ENCODE results near the gene EMP3. TPM values are rescaled to one million over a fixed set of nuclear protein-coding genes. Genes with fewer than 3 reads are reported as not detected.
"Not testable (repeated sequence)": the region's sequence is repeated elsewhere in the genome, so short reads cannot be mapped to it uniquely, and the experiment has no call there.

Gene EMP3
- total RNA-seq, 1 experiment from 2014 or later = 92.9 TPM

DNA sequence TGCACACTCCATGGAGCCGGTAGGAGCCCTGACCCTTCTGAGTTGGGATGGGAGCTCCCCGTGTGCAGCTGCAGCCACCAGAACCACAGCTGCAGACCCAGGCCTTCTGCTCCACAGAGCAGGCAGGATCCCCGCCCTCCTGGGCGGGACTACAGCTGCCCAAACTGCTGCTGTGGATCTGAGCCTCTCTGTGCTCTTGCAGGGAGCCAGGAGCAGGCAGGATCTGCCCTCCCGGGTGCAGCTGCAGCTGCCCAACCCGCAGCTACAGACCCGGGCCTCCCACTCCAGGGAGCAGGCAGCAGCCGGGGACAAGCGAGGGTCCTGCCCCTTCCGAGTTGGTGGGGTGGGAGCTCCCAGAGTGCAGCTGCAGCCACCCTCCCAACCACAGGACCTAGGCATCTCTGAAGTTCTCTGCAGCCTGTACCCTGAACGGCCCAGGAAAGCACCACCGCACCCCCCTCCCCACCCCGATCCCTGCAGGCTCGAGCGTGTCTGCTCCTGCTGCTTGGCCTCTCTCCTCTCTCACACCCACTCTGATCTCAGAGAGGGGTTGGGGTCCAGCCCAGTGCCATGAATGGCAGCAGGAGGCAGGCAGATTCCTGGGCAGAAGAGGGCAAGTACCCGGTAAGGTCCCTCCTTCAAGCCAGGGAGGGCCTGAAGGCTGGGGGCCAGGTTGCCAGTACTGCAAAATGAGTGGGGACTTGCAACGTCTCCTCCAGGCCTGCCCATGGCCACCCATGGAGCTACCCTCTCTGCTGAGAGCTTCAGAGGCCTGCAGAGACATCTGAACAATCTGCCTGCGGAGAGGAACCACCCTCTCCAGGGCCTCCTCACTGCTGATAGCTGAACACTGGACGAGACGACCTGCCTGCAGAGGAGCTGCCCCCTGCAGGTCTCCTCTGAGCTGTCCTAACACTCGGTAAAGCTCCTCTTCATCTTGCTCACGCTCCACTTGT lies 16.4 kb upstream of the EMP3 start:
- H3K4me3 ChIP-seq (replicated peaks in 1 of 2; ENCODE audit: low read depth in 1 of 2, low read length in 2 of 2) = no peak overlapping the region
- H3K9me2 ChIP-seq (ENCODE audit: insufficient read depth) = no peaks in the 10 kb centered on the region
- peak; percentile 84 for ATAC-seq
- no peak overlapping the region for H3K9ac ChIP-seq (ENCODE audit: low read length)
- no peaks in the 10 kb centered on the region for H3K79me2 ChIP-seq (ENCODE audit: insufficient read depth, low read length)
- ChIA-PET CTCF (interaction anchor here (0.7 to 1.0 kb wide), 3 partner anchors 16 to 42 kb away, joined by 3 to 4 read pairs (median 4); no protein-coding TSS in a partner anchor), RAD21 (ENCODE audit: low non-redundant PET in 1 of 2, low total read pairs in 2 of 2, uncharacterized antibody in 2 of 2, unreplicated experiment in 2 of 2) (interaction anchor here (0.5 to 1.5 kb wide), 2 partner anchors 42 to 43 kb away, joined by 4 read pairs; no protein-coding TSS in a partner anchor), POLR2A (no interaction called here)
- BruUV-seq (replicated peaks) = no TSS peak
- H3K4me1 ChIP-seq (ENCODE audit: control insufficient read depth in 1 of 2, insufficient read depth in 2 of 2, low read length in 2 of 2) = peaks cover 0 to 3% of the 10 kb centered on the region in 2 experiments; a peak in 1 of 4 replicates
- no peaks in the 10 kb centered on the region for H3K36me3 ChIP-seq (ENCODE audit: control insufficient read depth in 1 of 2, insufficient read depth in 2 of 2, low read length in 2 of 2)
- no peak overlapping the region for H3K27ac ChIP-seq (ENCODE audit: low read depth, low read length)
- no peak overlapping the region for H3K4me2 ChIP-seq (ENCODE audit: low read length)
- intact Hi-C loops (cut with micrococcal nuclease) = no loop called here
- DNase-seq (ENCODE audit: low read depth, low spot score) = no peak
- H2AFZ ChIP-seq (ENCODE audit: low read depth, low read length, poor library complexity, severe bottlenecking) = no peak overlapping the region
- no peaks in the 10 kb centered on the region for H3K9me3 ChIP-seq (ENCODE audit: control insufficient read depth in 1 of 2, insufficient read depth in 1 of 2, low read depth in 1 of 2, low read length in 2 of 2)
- TF ChIP-seq ZFX (IDR thresholded peaks at IDR 0.05) = no peak
- TF ChIP-seq EZH2 (IDR thresholded peaks at IDR 0.05) = no peak
- peak; percentile 35; the same call in 1 of the 2 replicates for TF ChIP-seq RAD21 (IDR thresholded peaks at IDR 0.05; ENCODE audit: low read depth)
- no peak for TF ChIP-seq JUND (IDR thresholded peaks at IDR 0.05)
- no peak for TF ChIP-seq ELF1 (IDR thresholded peaks at IDR 0.05; ENCODE audit: borderline replicate concordance, low read depth)
- TF ChIP-seq, protein P1, sequence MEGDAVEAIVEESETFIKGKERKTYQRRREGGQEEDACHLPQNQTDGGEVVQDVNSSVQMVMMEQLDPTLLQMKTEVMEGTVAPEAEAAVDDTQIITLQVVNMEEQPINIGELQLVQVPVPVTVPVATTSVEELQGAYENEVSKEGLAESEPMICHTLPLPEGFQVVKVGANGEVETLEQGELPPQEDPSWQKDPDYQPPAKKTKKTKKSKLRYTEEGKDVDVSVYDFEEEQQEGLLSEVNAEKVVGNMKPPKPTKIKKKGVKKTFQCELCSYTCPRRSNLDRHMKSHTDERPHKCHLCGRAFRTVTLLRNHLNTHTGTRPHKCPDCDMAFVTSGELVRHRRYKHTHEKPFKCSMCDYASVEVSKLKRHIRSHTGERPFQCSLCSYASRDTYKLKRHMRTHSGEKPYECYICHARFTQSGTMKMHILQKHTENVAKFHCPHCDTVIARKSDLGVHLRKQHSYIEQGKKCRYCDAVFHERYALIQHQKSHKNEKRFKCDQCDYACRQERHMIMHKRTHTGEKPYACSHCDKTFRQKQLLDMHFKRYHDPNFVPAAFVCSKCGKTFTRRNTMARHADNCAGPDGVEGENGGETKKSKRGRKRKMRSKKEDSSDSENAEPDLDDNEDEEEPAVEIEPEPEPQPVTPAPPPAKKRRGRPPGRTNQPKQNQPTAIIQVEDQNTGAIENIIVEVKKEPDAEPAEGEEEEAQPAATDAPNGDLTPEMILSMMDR (IDR thresholded peaks at IDR 0.05 in 2 of 3, conservative IDR thresholded peaks at IDR 0.05 in 1 of 3; ENCODE audit: borderline replicate concordance in 1 of 3, insufficient read depth in 1 of 3, low read depth in 2 of 3, low read length in 2 of 3) = peak in 2 of 3 experiments; percentile 22 to 28; a peak in 1 of 6 replicates
- no peaks in the 10 kb centered on the region for H3K27me3 ChIP-seq (ENCODE audit: insufficient read depth, low read length)
- H4K20me1 ChIP-seq (ENCODE audit: insufficient read depth) = no peaks in the 10 kb centered on the region

DNA sequence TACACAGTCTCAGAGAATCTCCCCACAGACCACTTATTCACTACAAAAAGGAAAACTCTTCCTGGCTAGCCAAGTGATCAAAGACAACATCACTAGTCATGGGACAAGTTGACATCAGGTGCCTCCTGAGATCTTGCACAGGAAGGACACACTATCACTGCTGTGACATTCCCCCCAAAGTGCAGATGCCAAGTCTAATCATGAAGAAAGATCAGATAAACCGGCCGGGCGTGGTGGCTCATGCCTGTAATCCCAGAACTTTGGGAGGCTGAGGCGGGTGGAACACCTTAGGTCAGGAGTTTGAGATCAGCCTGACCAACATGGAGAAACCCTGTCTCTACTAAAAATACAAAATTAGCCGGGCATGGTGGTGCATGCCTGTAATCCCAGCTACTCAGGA lies 15.6 kb upstream of the EMP3 start:
- H3K9ac ChIP-seq (ENCODE audit: low read length); BruUV-seq (replicated peaks); H4K20me1 ChIP-seq (ENCODE audit: insufficient read depth); ATAC-seq; H3K9me2 ChIP-seq (ENCODE audit: insufficient read depth); H3K4me2 ChIP-seq (ENCODE audit: low read length); H3K4me3 ChIP-seq (replicated peaks in 1 of 2; ENCODE audit: low read depth in 1 of 2, low read length in 2 of 2); H3K4me1 ChIP-seq (ENCODE audit: control insufficient read depth in 1 of 2, insufficient read depth in 2 of 2, low read length in 2 of 2); H3K36me3 ChIP-seq (ENCODE audit: control insufficient read depth in 1 of 2, insufficient read depth in 2 of 2, low read length in 2 of 2); H3K27ac ChIP-seq (ENCODE audit: low read depth, low read length); DNase-seq (ENCODE audit: low read depth, low spot score); H3K27me3 ChIP-seq (ENCODE audit: insufficient read depth, low read length); H3K79me2 ChIP-seq (ENCODE audit: insufficient read depth, low read length); intact Hi-C loops (cut with micrococcal nuclease); H3K9me3 ChIP-seq (ENCODE audit: control insufficient read depth in 1 of 2, insufficient read depth in 1 of 2, low read depth in 1 of 2, low read length in 2 of 2); POLR2A ChIA-PET; H2AFZ ChIP-seq (ENCODE audit: low read depth, low read length, poor library complexity, severe bottlenecking): not testable (repeated sequence)
- ChIA-PET RAD21 (ENCODE audit: low non-redundant PET in 1 of 2, low total read pairs in 2 of 2, uncharacterized antibody in 2 of 2, unreplicated experiment in 2 of 2) (interaction anchor here (0.5 to 1.5 kb wide), 2 partner anchors 43 kb away, joined by 4 read pairs; no protein-coding TSS in a partner anchor), CTCF (interaction anchor here (0.7 to 1.0 kb wide), 2 partner anchors 17 to 43 kb away, joined by 3 to 4 read pairs; no protein-coding TSS in a partner anchor)

Measured in HCT116 (cell line).